CD4-positive, alpha-beta T cell treated with Interferon alpha-2 for 1 hour (primary cell): ENCODE measurements around the gene CHAC1.

Experiments used
- DNase-seq, 2 donors: peaks; one replicate each; pipeline ENCODE4 v3.0.0-alpha.2; 2020 to 2022

The CHAC1 gene

GRCh38 chr15:40990789-40991188 lies 37.5 kb downstream of the CHAC1 start:
- DNase-seq, result no peak

DNA sequence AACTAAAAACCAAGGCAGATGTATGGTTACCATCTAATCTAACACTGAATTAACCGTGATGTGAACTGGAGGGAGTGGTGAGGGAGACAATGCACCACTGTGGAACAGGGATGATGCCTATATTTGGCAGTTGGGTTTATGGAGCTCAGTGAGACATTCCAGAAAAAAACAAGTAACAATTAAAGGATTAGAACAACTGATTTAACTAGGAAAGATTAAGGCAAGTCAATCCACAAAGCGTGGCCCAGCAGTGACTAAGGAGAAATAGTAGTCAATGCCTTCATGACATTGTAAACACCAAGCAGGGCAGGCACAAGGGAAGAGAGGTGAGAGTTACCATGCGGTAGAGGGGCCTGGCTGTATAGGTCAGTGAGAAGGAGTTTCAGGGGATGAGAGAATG lies 38.1 kb downstream of the CHAC1 start:
- DNase-seq, result no peak

- DNase-seq, result no peak
These were observed 39.0 kb downstream of the CHAC1 start for GRCh38 chr15:40992241-40992741.

GRCh38 chr15:40992825-40993224 lies 39.6 kb downstream of the CHAC1 start:
- DNase-seq, result no peak

DNA sequence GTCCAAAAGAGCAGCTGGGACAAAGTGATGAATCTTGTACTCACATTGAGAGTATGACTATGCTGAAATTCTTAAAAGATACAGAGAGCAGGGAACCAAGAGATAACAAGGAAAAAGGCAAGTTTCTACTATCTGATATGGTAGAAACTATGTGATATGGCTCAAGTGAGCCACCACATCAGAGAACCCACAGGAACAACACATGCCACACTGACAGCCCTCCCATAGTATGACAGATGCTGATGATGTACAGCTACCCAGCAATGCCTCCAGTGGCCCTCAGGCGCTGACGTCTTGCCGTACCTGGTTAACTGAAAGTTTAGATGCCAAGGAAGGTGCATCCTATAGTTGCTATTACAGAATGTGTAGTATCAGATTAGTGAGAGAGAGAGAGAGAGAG lies 42.4 kb downstream of the CHAC1 start:
- no peak for DNase-seq

DNA sequence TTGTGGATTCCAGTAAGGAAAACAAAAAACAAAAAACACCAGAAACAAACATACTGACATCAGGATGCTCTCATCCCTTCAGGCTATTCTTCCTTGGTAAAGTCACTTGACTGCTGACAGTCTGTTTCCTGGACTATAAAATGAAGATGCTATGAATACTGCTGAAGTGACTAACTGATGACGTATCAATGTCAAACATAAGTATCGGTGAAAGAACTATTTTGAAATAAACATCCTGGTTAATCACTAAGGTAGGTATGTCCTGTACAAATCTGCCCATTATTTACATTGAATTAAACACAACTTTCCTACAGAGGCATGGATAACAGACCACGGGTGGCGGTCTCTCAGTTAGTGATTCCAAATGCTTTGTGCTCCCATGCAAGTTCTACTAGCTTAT lies 45.9 kb downstream of the CHAC1 start:
- no peak for DNase-seq

DNA sequence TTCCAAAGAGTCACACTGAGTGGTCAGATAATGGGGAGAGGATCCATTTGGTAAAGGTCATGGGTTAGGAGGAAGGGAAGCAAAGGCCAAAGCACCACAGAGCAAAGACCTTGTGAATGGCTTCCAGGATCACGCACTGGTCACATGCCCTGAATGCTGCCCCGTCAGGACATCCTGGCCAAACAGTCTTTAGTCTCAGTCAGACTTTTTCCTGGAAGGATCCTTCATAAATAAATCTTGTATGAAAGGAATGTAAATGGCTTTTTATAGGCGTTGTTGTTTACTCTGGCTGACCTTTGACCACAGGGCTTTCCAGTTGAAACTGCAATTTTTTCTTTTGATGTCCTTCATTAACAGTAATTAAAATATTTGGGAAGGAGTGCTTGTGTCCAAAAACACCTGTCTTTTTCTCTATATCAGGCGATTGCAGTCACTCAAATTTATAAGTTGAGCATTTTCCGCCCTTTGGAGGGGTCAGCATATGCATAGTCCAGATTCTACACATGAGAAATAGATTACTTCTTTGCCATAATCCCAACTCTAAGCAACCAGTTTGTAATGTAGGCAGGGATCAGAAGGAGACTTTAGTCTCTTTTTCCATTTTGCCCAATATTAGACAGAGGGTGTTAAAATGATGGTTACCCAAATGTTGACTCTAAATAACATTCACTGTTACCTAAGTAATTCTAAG lies 48.4 kb downstream of the CHAC1 start:
- no peak for DNase-seq

- no peak for DNase-seq
These were observed 51.2 kb downstream of the CHAC1 start for GRCh38 chr15:41004490-41004889.
